OCI-LY7 (cell line): ENCODE data around the gene RAB30. TPM values are rescaled to one million over a fixed set of nuclear protein-coding genes. Genes with fewer than 3 reads are reported as not detected.

ENCODE experiments used
- BruUV-seq: library from RNA; stranded (reverse); fragments of 400-500 nt; replicated peaks from 2 replicates; lab custom pipeline; 2021; lab: Mats Ljungman, UMichigan
- CTCF ChIA-PET: fragments of 300-600 bp; sonication (Branson Sonifier 250); formaldehyde crosslinking; loops from one replicate; lab custom pipeline; 2022; ENCODE audit warnings: antibody characterized with exemption; ENCODE audit not compliant: unreplicated experiment; lab: Charles Lee
- POLR2A ChIA-PET: fragments of 300-600 bp; sonication (Branson Sonifier 250); formaldehyde crosslinking; loops from one replicate; lab custom pipeline; 2022; ENCODE audit warnings: antibody characterized with exemption; lab: Charles Lee
- DNase-seq: peaks from one replicate; pipeline ENCODE4 v3.0.0-alpha.2; 2015; ENCODE audit warnings: low spot score
- H2AFZ ChIP-seq: fragments of 200-600 bp; sonication (generic), shearing (Covaris generic); 2 replicates; pipeline ENCODE4 v1.6.1; 2014; ENCODE audit warnings: mild to moderate bottlenecking, antibody characterized with exemption, low read length, moderate library complexity
- H3K27ac ChIP-seq: fragments of 200-600 bp; sonication (generic); 2 replicates; pipeline ENCODE4 v1.5.1; 2014; ENCODE audit warnings: mixed run types, low read depth, mild to moderate bottlenecking, moderate library complexity, low read length, inconsistent platforms; ENCODE audit not compliant: poor library complexity, severe bottlenecking
- H3K36me3 ChIP-seq: fragments of 200-600 bp; sonication (generic); 2 replicates; pipeline ENCODE4 v1.6.1; 2014; ENCODE audit warnings: mild to moderate bottlenecking, antibody characterized with exemption, low read length, moderate library complexity, mixed read lengths; ENCODE audit not compliant: insufficient read depth
- H3K4me1 ChIP-seq: fragments of 200-600 bp; sonication (generic); 2 replicates; pipeline ENCODE4 v1.5.1; 2014; ENCODE audit warnings: mild to moderate bottlenecking, low read length; ENCODE audit not compliant: insufficient read depth, poor library complexity, severe bottlenecking
- H3K4me2 ChIP-seq: fragments of 200-600 bp; sonication (generic); 2 replicates; pipeline ENCODE4 v1.6.1; 2014; ENCODE audit warnings: mild to moderate bottlenecking, low read length
- H3K4me3 ChIP-seq: fragments of 200-600 bp; sonication (generic); 2 replicates; pipeline ENCODE4 v1.5.1; 2014; ENCODE audit warnings: mild to moderate bottlenecking, low read depth, low read length; ENCODE audit not compliant: poor library complexity, severe bottlenecking
- H3K79me2 ChIP-seq: fragments of 200-600 bp; sonication (generic); 2 replicates; pipeline ENCODE4 v1.6.1; 2016; ENCODE audit warnings: low read depth, mild to moderate bottlenecking, low read length, moderate library complexity, mixed read lengths; ENCODE audit not compliant: insufficient read depth
- H3K9me2 ChIP-seq: fragments of 200-600 bp; sonication (generic); 2 replicates; pipeline ENCODE4 v1.6.1; 2016; ENCODE audit warnings: mild to moderate bottlenecking, low read length, mixed read lengths; ENCODE audit not compliant: insufficient read depth
- H3K9me3 ChIP-seq: fragments of 200-600 bp; sonication (generic); 2 replicates; pipeline ENCODE4 v1.6.1; 2014; ENCODE audit warnings: mild to moderate bottlenecking, mixed run types, low read length, mixed read lengths
- H4K20me1 ChIP-seq: fragments of 200-600 bp; sonication (generic); 2 replicates; pipeline ENCODE4 v1.6.1; 2014; ENCODE audit warnings: mild to moderate bottlenecking, antibody characterized with exemption, low read length, moderate library complexity, mixed read lengths; ENCODE audit not compliant: insufficient read depth
- CTCF ChIP-seq: fragments of 200-600 bp; sonication (generic); conservative IDR thresholded peaks from 2 replicates; pipeline ENCODE4 v1.5.1; 2014; ENCODE audit warnings: mild to moderate bottlenecking, antibody characterized with exemption, low read length, moderate library complexity, mixed read lengths
- EZH2phosphoT487 ChIP-seq: fragments of 200-600 bp; sonication (generic); IDR thresholded peaks from 2 replicates; pipeline ENCODE4 v1.6.1; 2018; ENCODE audit warnings: low read depth, borderline replicate concordance, mild to moderate bottlenecking, mixed run types, antibody characterized with exemption, low read length, moderate library complexity, mixed read lengths
- intact Hi-C: fragments of 100-400 bp; cut with micrococcal nuclease; formaldehyde crosslinking; loops from one replicate; pipeline ENCODE4 v1.10.0; 2022; ENCODE audit not compliant: unreplicated experiment
- total RNA-seq, 2 experiments: library from RNA; depleted of rRNA in 1 of 2; stranded (reverse); fragments of >200 nt in 1 of 2; shearing (Covaris generic) in 1 of 2; gene quantifications; 2 replicates each; pipeline ENCODE4 v1.2.3, GENCODE V29; 2014 to 2022

The RAB30 gene
- total RNA-seq, 2 experiments from 2014 or later, result 33.3 to 132 TPM

- Histone ChIP-seq H3K4me1 (peaks cover 6% of the 10 kb centered on the region), H3K79me2 (no peaks in the 10 kb centered on the region), H3K4me3 (no peak overlapping the region), H4K20me1 (no peaks in the 10 kb centered on the region), H2AFZ (no peak overlapping the region), H3K9me2 (no peaks in the 10 kb centered on the region), H3K9me3 (no peaks in the 10 kb centered on the region), H3K4me2 (no peak overlapping the region), H3K27ac (no peak overlapping the region), H3K36me3 (no peaks in the 10 kb centered on the region)
- intact Hi-C loops, result no loop called here
- ChIA-PET CTCF (no interaction called here), POLR2A (interaction anchor here (0.6 to 2.2 kb wide), 6 partner anchors 12 to 59 kb away, joined by 3 to 8 read pairs (median 4); partner anchors contain the start of gene PCF11)
- no peak for DNase-seq
- TF ChIP-seq EZH2phosphoT487 (no peak), CTCF (no peak)
- no TSS peak for BruUV-seq
These were observed 25.9 kb upstream of the RAB30 start for GRCh38 chr11:83097429-83098075.

GRCh38 chr11:83093634-83094033, 21.9 kb upstream of the RAB30 start:
- POLR2A ChIA-PET, result interaction anchor here (0.6 to 1.5 kb wide), 6 partner anchors 8 to 61 kb away, joined by 3 to 11 read pairs (median 4); no protein-coding TSS in a partner anchor
- CTCF ChIA-PET, result interaction anchor here (1.1 kb wide), 1 partner anchor 19 kb away, joined by 3 read pairs; no protein-coding TSS in a partner anchor
- no peak for DNase-seq
- intact Hi-C loops, result no loop called here
- no TSS peak for BruUV-seq
- H3K4me3 ChIP-seq, result no peak overlapping the region
- H3K4me1 ChIP-seq, result no peaks in the 10 kb centered on the region
- no peaks in the 10 kb centered on the region for H3K9me2 ChIP-seq
- H4K20me1 ChIP-seq, result no peaks in the 10 kb centered on the region
- H2AFZ ChIP-seq, result no peak overlapping the region
- H3K27ac ChIP-seq, result no peak overlapping the region
- H3K36me3 ChIP-seq, result no peaks in the 10 kb centered on the region
- H3K79me2 ChIP-seq, result no peaks in the 10 kb centered on the region
- no peaks in the 10 kb centered on the region for H3K9me3 ChIP-seq
- no peak overlapping the region for H3K4me2 ChIP-seq
- TF ChIP-seq CTCF (no peak), EZH2phosphoT487 (no peak)
